Raji (cell line): ENCODE data around the gene UCKL1.

Source experiments
- POLR2A ChIP-seq: IDR thresholded peaks from 2 replicates; pipeline ENCODE4 v1.6.1; 2011; ENCODE audit warnings: low read depth, low read length, control low read depth; ENCODE audit not compliant: insufficient read depth

The UCKL1 gene

GRCh38 chr20:63923651-63924050, 32.6 kb downstream of the UCKL1 start:
- TF ChIP-seq POLR2A = no peak

- no peak for TF ChIP-seq POLR2A
These were observed 36.0 kb downstream of the UCKL1 start for GRCh38 chr20:63920226-63920625.

GRCh38 chr20:63919130-63919529, 37.1 kb downstream of the UCKL1 start:
- no peak for TF ChIP-seq POLR2A

GRCh38 chr20:63917811-63918210, 38.4 kb downstream of the UCKL1 start:
- TF ChIP-seq POLR2A = no peak

GRCh38 chr20:63915471-63915870, 40.7 kb downstream of the UCKL1 start:
- TF ChIP-seq POLR2A = no peak

- no peak for TF ChIP-seq POLR2A
These were observed 42.4 kb downstream of the UCKL1 start for GRCh38 chr20:63913768-63914167.

GRCh38 chr20:63911176-63911575, 45.0 kb downstream of the UCKL1 start:
- TF ChIP-seq POLR2A = no peak

- no peak for TF ChIP-seq POLR2A
These were observed 48.1 kb downstream of the UCKL1 start for GRCh38 chr20:63908008-63908682.

GRCh38 chr20:63903796-63904561, 52.2 kb downstream of the UCKL1 start:
- no peak for TF ChIP-seq POLR2A

- no peak for TF ChIP-seq POLR2A
These were observed 55.8 kb downstream of the UCKL1 start for GRCh38 chr20:63900413-63900812.

GRCh38 chr20:63898882-63899558, 57.2 kb downstream of the UCKL1 start:
- TF ChIP-seq POLR2A = no peak

GRCh38 chr20:63897978-63898561, 58.1 kb downstream of the UCKL1 start:
- no peak for TF ChIP-seq POLR2A

GRCh38 chr20:63896264-63897105, 59.7 kb downstream of the UCKL1 start:
- no peak for TF ChIP-seq POLR2A

GRCh38 chr20:63895952-63896263, 60.3 kb downstream of the UCKL1 start:
- no peak for TF ChIP-seq POLR2A
